Measurements from ENCODE around the gene NGFR.

The NGFR gene

GRCh38 chr17:49494986-49495841 lies at the start of gene NGFR:
Gene NGFR (plus strand): TSS chr17:49495293. CDS start chr17:49495418, 125 bp downstream.
- peak in 12 of 14 donors; percentile 5 to 65 (median 38) for DNase-seq

- no peak for DNase-seq
Observed at GRCh38 chr17:49445591-49445990, 49.5 kb upstream of the NGFR start.

GRCh38 chr17:49447628-49448302 lies 47.3 kb upstream of the NGFR start:
- DNase-seq = no peak

GRCh38 chr17:49450181-49450580 lies 44.9 kb upstream of the NGFR start:
- no peak for DNase-seq

GRCh38 chr17:49450735-49451134 lies 44.4 kb upstream of the NGFR start:
- no peak for DNase-seq

GRCh38 chr17:49452201-49452600 lies 42.9 kb upstream of the NGFR start:
- DNase-seq = no peak

- DNase-seq = no peak
Observed at GRCh38 chr17:49452661-49453060, 42.4 kb upstream of the NGFR start.

- DNase-seq = peak in 12 of 14 donors; percentile 4 to 65 (median 30)
Observed at GRCh38 chr17:49454050-49454449, 41.0 kb upstream of the NGFR start.

GRCh38 chr17:49455272-49455861 lies 39.7 kb upstream of the NGFR start:
- DNase-seq = no peak

GRCh38 chr17:49456183-49456965 lies 38.7 kb upstream of the NGFR start:
- DNase-seq = no peak

- DNase-seq = no peak
Observed at GRCh38 chr17:49457564-49458535, 37.2 kb upstream of the NGFR start.

GRCh38 chr17:49459401-49459984 lies 35.6 kb upstream of the NGFR start:
- DNase-seq = no peak

GRCh38 chr17:49460401-49460800 lies 34.7 kb upstream of the NGFR start:
- DNase-seq = no peak

- DNase-seq = no peak
Observed at GRCh38 chr17:49461580-49461979, 33.5 kb upstream of the NGFR start.

GRCh38 chr17:49464049-49464448 lies 31.0 kb upstream of the NGFR start:
- DNase-seq = no peak

GRCh38 chr17:49465331-49465903 lies 29.7 kb upstream of the NGFR start:
- DNase-seq = no peak

- DNase-seq = no peak
Observed at GRCh38 chr17:49466436-49466835, 28.7 kb upstream of the NGFR start.

GRCh38 chr17:49467175-49467574 lies 27.9 kb upstream of the NGFR start:
- no peak for DNase-seq

- no peak for DNase-seq
Observed at GRCh38 chr17:49468811-49469385, 26.2 kb upstream of the NGFR start.
